HG02938 (cell line): ENCODE measurements around the gene LY6G5C.
A peak's percentile ranks its signal among the peaks of the same experiment; 100 is the strongest.
"Not testable (repeated sequence)": the region's sequence is repeated elsewhere in the genome, so short reads cannot be mapped to it uniquely, and the experiment has no call there.

ENCODE experiments used
- ATAC-seq: cut with Tn5 transposase; IDR thresholded peaks from one replicate; pipeline ENCODE4 v1.9.1; 2021; ENCODE audit warnings: mild to moderate bottlenecking, moderate library complexity; ENCODE audit not compliant: unreplicated experiment

LY6G5C gene

GRCh38 chr6:31715022-31715958 lies 34.4 kb upstream of the LY6G5C start, which contains the start of gene LY6G6D:
TSS of gene LY6G6D (plus strand) at chr6:31715348. CDS start at chr6:31715356, 8 bp downstream.
- ATAC-seq = no peak

- no peak for ATAC-seq
Observed at GRCh38 chr6:31713991-31714684, 33.3 kb upstream of the LY6G5C start.

GRCh38 chr6:31713465-31713864 lies 32.6 kb upstream of the LY6G5C start:
- no peak for ATAC-seq

- no peak for ATAC-seq
Observed at GRCh38 chr6:31712296-31712695, 31.4 kb upstream of the LY6G5C start.

- no peak for ATAC-seq
Observed at GRCh38 chr6:31711233-31711632, 30.4 kb upstream of the LY6G5C start.

- no peak for ATAC-seq
Observed at GRCh38 chr6:31710523-31711219, 29.8 kb upstream of the LY6G5C start.

- not testable (repeated sequence) for ATAC-seq
Observed at GRCh38 chr6:31709157-31709556, 28.3 kb upstream of the LY6G5C start.

GRCh38 chr6:31708224-31708623 lies 27.4 kb upstream of the LY6G5C start:
- no peak for ATAC-seq

GRCh38 chr6:31707701-31708100 lies 26.8 kb upstream of the LY6G5C start:
- ATAC-seq = no peak

GRCh38 chr6:31706599-31706998 lies 25.7 kb upstream of the LY6G5C start, which contains the start of gene LY6G6F:
TSS of gene LY6G6F (plus strand) at chr6:31706866. CDS start at chr6:31706907, 41 bp downstream.
- ATAC-seq = no peak

- no peak for ATAC-seq
Observed at GRCh38 chr6:31705931-31706330, 25.1 kb upstream of the LY6G5C start.

- ATAC-seq = peak; percentile 62
Observed at GRCh38 chr6:31702819-31703716, 22.2 kb upstream of the LY6G5C start, which contains the start of gene ABHD16A. TSS of gene ABHD16A (minus strand) at chr6:31703324. CDS start at chr6:31703281, 43 bp downstream.

- no peak for ATAC-seq
Observed at GRCh38 chr6:31702405-31702818, 21.5 kb upstream of the LY6G5C start.

GRCh38 chr6:31701666-31702404 lies 21.0 kb upstream of the LY6G5C start:
- no peak for ATAC-seq

- no peak for ATAC-seq
Observed at GRCh38 chr6:31700740-31701401, 20.0 kb upstream of the LY6G5C start.

GRCh38 chr6:31697555-31697954 lies 16.7 kb upstream of the LY6G5C start:
- no peak for ATAC-seq

- ATAC-seq = no peak
Observed at GRCh38 chr6:31693535-31693934, 12.7 kb upstream of the LY6G5C start.

GRCh38 chr6:31692886-31693285 lies 12.0 kb upstream of the LY6G5C start:
- no peak for ATAC-seq

- ATAC-seq = no peak
Observed at GRCh38 chr6:31692353-31692752, 11.5 kb upstream of the LY6G5C start.
